Stimulated activated naive CD4-positive, alpha-beta T cell treated with Interleukin-2 at 50 U/mL for 16 hours (primary cell): ENCODE data around the gene RELN.

ENCODE experiments used
- DNase-seq: peaks from one replicate; lab custom pipeline; 2025; lab: John Stamatoyannopoulos, UW

The RELN gene

GRCh38 chr7:103717574-103717973, 271.9 kb downstream of the RELN start:
- no peak for DNase-seq

GRCh38 chr7:103715376-103716120, 273.9 kb downstream of the RELN start:
- DNase-seq = no peak

- no peak for DNase-seq
Measured at GRCh38 chr7:103714376-103714927, 275.0 kb downstream of the RELN start.

- DNase-seq = no peak
Measured at GRCh38 chr7:103712991-103713778, 276.3 kb downstream of the RELN start.

- DNase-seq = no peak
Measured at GRCh38 chr7:103711413-103711812, 278.0 kb downstream of the RELN start.

GRCh38 chr7:103710247-103710646, 279.2 kb downstream of the RELN start:
- DNase-seq = no peak

- DNase-seq = no peak
Measured at GRCh38 chr7:103706805-103707204, 282.7 kb downstream of the RELN start.

GRCh38 chr7:103705542-103705941, 283.9 kb downstream of the RELN start:
- no peak for DNase-seq

- DNase-seq = no peak
Measured at GRCh38 chr7:103704701-103705100, 284.8 kb downstream of the RELN start.

- no peak for DNase-seq
Measured at GRCh38 chr7:103702982-103703381, 286.5 kb downstream of the RELN start.

GRCh38 chr7:103702454-103702853, 287.0 kb downstream of the RELN start:
- no peak for DNase-seq

- DNase-seq = no peak
Measured at GRCh38 chr7:103699032-103699431, 290.4 kb downstream of the RELN start.

GRCh38 chr7:103698064-103698463, 291.4 kb downstream of the RELN start:
- no peak for DNase-seq

- DNase-seq = no peak
Measured at GRCh38 chr7:103695521-103695920, 293.9 kb downstream of the RELN start.

- DNase-seq = no peak
Measured at GRCh38 chr7:103694304-103694703, 295.2 kb downstream of the RELN start.

- no peak for DNase-seq
Measured at GRCh38 chr7:103691291-103691690, 298.2 kb downstream of the RELN start.

- no peak for DNase-seq
Measured at GRCh38 chr7:103690242-103690974, 299.1 kb downstream of the RELN start.

- no peak for DNase-seq
Measured at GRCh38 chr7:103689255-103689654, 300.2 kb downstream of the RELN start.

GRCh38 chr7:103687951-103688350, 301.5 kb downstream of the RELN start:
- DNase-seq = no peak

GRCh38 chr7:103687272-103687671, 302.2 kb downstream of the RELN start:
- DNase-seq = no peak

GRCh38 chr7:103686763-103687162, 302.7 kb downstream of the RELN start:
- DNase-seq = no peak

- no peak for DNase-seq
Measured at GRCh38 chr7:103686064-103686463, 303.4 kb downstream of the RELN start.
